GM12878 (cell line): ENCODE data around the gene MC3R. TPM values are rescaled to one million over a fixed set of nuclear protein-coding genes. Genes with fewer than 3 reads are reported as not detected.

Source experiments
- ATAC-seq: fragments of 200-7000 bp; cut with Tn5 transposase; 3 replicates; pipeline ENCODE4 v1.9.1; 2020; ENCODE audit warnings: mild to moderate bottlenecking, moderate library complexity
- BruUV-seq: library from RNA; stranded (reverse); fragments of 400-500 nt; replicated peaks from 2 replicates; lab custom pipeline; 2021; lab: Mats Ljungman, UMichigan
- CTCF ChIA-PET: fragments of 300-600 bp; sonication (Branson Sonifier 250); formaldehyde crosslinking; extraction: SDS; loops from one replicate; lab custom pipeline; 2021; ENCODE audit warnings: inconsistent platforms; lab: Yijun Ruan, JAX
- POLR2A ChIA-PET: fragments of 350-600 bp; formaldehyde crosslinking; extraction: SDS; loops from one replicate; lab custom pipeline; 2021; ENCODE audit warnings: inconsistent platforms; lab: Charles Lee
- RAD21 ChIA-PET: fragments of 300-600 bp; sonication (Branson Sonifier 250); formaldehyde crosslinking; loops from one replicate; lab custom pipeline; 2023; ENCODE audit warnings: antibody characterized with exemption; ENCODE audit not compliant: unreplicated experiment; lab: Charles Lee
- SMC1A ChIA-PET: fragments of 300-600 bp; sonication (Branson Sonifier 250); formaldehyde crosslinking; loops from one replicate; lab custom pipeline; 2023; ENCODE audit not compliant: unreplicated experiment, uncharacterized antibody; lab: Charles Lee
- DNase-seq: peaks from one replicate; pipeline ENCODE4 v3.0.0-alpha.2; 2011; ENCODE audit warnings: low read depth, low spot score
- FAIRE-seq: peaks from 3 replicates; lab custom pipeline; 2011; peaks lifted over from hg19 to GRCh38; lab: Jason Lieb, UNC
- H2AFZ ChIP-seq: 2 replicates; pipeline ENCODE4 v1.6.0; 2011; ENCODE audit warnings: low read depth, low read length, control low read depth; ENCODE audit not compliant: control insufficient read depth
- H3K27ac ChIP-seq: 2 replicates; pipeline ENCODE4 v1.5.1; 2011; ENCODE audit warnings: control low read depth; ENCODE audit not compliant: control insufficient read depth, insufficient read depth
- H3K27me3 ChIP-seq, 2 experiments: replicated peaks in 1 of 2; 2 replicates each; pipeline versions ENCODE4 v1.6.0 to v1.6.1; 2011; ENCODE audit warnings: low read length in 1 of 2; ENCODE audit not compliant: control insufficient read depth in 2 of 2, insufficient read depth in 2 of 2
- H3K36me3 ChIP-seq, 2 experiments: 2 replicates each; pipeline ENCODE4 v1.5.1; 2011; ENCODE audit warnings: low read length in 1 of 2; ENCODE audit not compliant: control insufficient read depth in 2 of 2, insufficient read depth in 2 of 2
- H3K4me1 ChIP-seq: 2 replicates; pipeline ENCODE4 v1.6.1; 2011; ENCODE audit warnings: mild to moderate bottlenecking, low read length, moderate library complexity, mixed read lengths; ENCODE audit not compliant: control insufficient read depth, insufficient read depth
- H3K4me2 ChIP-seq: 2 replicates; pipeline ENCODE4 v1.6.0; 2011; ENCODE audit warnings: control low read depth; ENCODE audit not compliant: control insufficient read depth, insufficient read depth
- H3K4me3 ChIP-seq: fragments of 200-600 bp; sonication (generic); 2 replicates; pipeline ENCODE4 v1.5.1; 2016
- H3K79me2 ChIP-seq: 2 replicates; pipeline ENCODE4 v1.6.0; 2011; ENCODE audit warnings: low read length; ENCODE audit not compliant: control insufficient read depth, insufficient read depth
- H3K9ac ChIP-seq: 2 replicates; pipeline ENCODE4 v1.8.0; 2011; ENCODE audit warnings: low read length, control low read depth, mixed read lengths; ENCODE audit not compliant: control insufficient read depth, insufficient read depth
- H3K9me3 ChIP-seq: replicated peaks from 3 replicates; pipeline ENCODE4 v1.5.1; 2011; ENCODE audit warnings: mild to moderate bottlenecking, low read length; ENCODE audit not compliant: control insufficient read depth, insufficient read depth
- H4K20me1 ChIP-seq: 2 replicates; pipeline ENCODE4 v1.6.0; 2011; ENCODE audit not compliant: control insufficient read depth, insufficient read depth
- BACH1 ChIP-seq: fragments of 450-650 bp; IDR thresholded peaks from 2 replicates; pipeline ENCODE4 v1.6.1; 2017; ENCODE audit warnings: mild to moderate bottlenecking, borderline replicate concordance
- EGR1 ChIP-seq, 2 experiments: IDR thresholded peaks; 1 replicate in 1 of 2; 2 replicates in 1 of 2; pipeline ENCODE4 v1.6.1; 2011 to 2012; ENCODE audit warnings: low read depth in 2 of 2, low read length in 2 of 2, borderline replicate concordance in 1 of 2, mild to moderate bottlenecking in 1 of 2, moderate library complexity in 1 of 2
- HDAC6 ChIP-seq: fragments of 200-600 bp; sonication (generic); IDR thresholded peaks from one replicate; pipeline ENCODE4 v1.8.0; 2017; ENCODE audit warnings: antibody characterized with exemption; ENCODE audit not compliant: unreplicated experiment
- LARP7 ChIP-seq: fragments of 450-650 bp; IDR thresholded peaks from 2 replicates; pipeline ENCODE4 v1.6.1; 2017; ENCODE audit warnings: mild to moderate bottlenecking
- MXI1 ChIP-seq: fragments of 150-350 bp; IDR thresholded peaks from 2 replicates; pipeline ENCODE4 v1.6.1; 2011; ENCODE audit warnings: low read depth, mild to moderate bottlenecking, inconsistent platforms, low read length, improper control_type of control experiment
- POU2F2 ChIP-seq: IDR thresholded peaks from 3 replicates; pipeline ENCODE4 v1.6.1; 2011; ENCODE audit warnings: low read depth, mild to moderate bottlenecking, low read length, borderline replicate concordance
- SMAD1 ChIP-seq: fragments of 450-650 bp; IDR thresholded peaks from 2 replicates; pipeline ENCODE4 v1.6.1; 2018; ENCODE audit warnings: mild to moderate bottlenecking, low read depth; ENCODE audit not compliant: partially characterized antibody
- SRF ChIP-seq, 2 experiments: IDR thresholded peaks; 2 replicates each; pipeline ENCODE4 v1.6.1; 2011; ENCODE audit warnings: low read depth in 2 of 2, low read length in 2 of 2, mild to moderate bottlenecking in 1 of 2, moderate library complexity in 1 of 2
- SUZ12 ChIP-seq: fragments of 200-600 bp; sonication (generic); IDR thresholded peaks from one replicate; pipeline ENCODE4 v1.6.1; 2018; ENCODE audit warnings: antibody characterized with exemption, mild to moderate bottlenecking; ENCODE audit not compliant: unreplicated experiment
- YY1 ChIP-seq: IDR thresholded peaks from 2 replicates; pipeline ENCODE4 v1.6.1; 2011; ENCODE audit warnings: low read depth, mild to moderate bottlenecking, low read length
- WGBS: methylation state at CpG from one replicate; pipeline ENCODE4 v1.1.6; 2016; ENCODE audit warnings: low lambda C conversion rate; ENCODE audit not compliant: insufficient replicate concordance, insufficient coverage; ENCODE audit errors: missing lambda C conversion rate; 5-methylcytosine and 5-hydroxymethylcytosine counted together
- in situ Hi-C: fragments of 300-500 bp; cut with MboI; formaldehyde crosslinking; loops from 9 replicates; pipeline ENCODE4 v1.14.3; 2018; ENCODE audit warnings: mixed read lengths
- intact Hi-C: fragments of 100-400 bp; cut with micrococcal nuclease; formaldehyde crosslinking; loops from one replicate; pipeline ENCODE4 v1.14.2; 2022; ENCODE audit not compliant: unreplicated experiment
- polyA plus RNA-seq, 11 experiments: library from polyadenylated mRNA; depleted of rRNA in 4 of 11; unstranded in 6 of 11; stranded (reverse) in 5 of 11; fragments of >200 nt; fragmentation: Nextera tagmentation in 4 of 11; fragmentation: Illumina TruSeq in 1 of 11; extraction: Ambion mirVana in 4 of 11; extraction: Trizol in 1 of 11; gene quantifications; 1 replicate in 1 of 11; 2 replicates in 10 of 11; pipeline versions ENCODE4 v1.2.1 to v1.2.3, GENCODE V29; 2011 to 2016; ENCODE audit warnings: inconsistent platforms in 2 of 11, missing spikeins in 2 of 11, low read depth in 1 of 11
- total RNA-seq, 4 experiments: library from RNA; depleted of rRNA in 3 of 4; stranded (reverse); fragments of >200 nt in 3 of 4; fragmentation: Illumina TruSeq in 1 of 4; extraction: Trizol in 1 of 4; gene quantifications; 2 replicates each; pipeline versions ENCODE4 v1.2.1 to v1.2.3, GENCODE V29; 2013 to 2021
- TF ChIP-seq, protein P1 (sequence below): fragments of 450-650 bp; IDR thresholded peaks from 2 replicates; pipeline ENCODE4 v1.6.1; 2014; ENCODE audit warnings: mild to moderate bottlenecking
- TF ChIP-seq, protein P2 (sequence below): fragments of 450-650 bp; formaldehyde crosslinking; IDR thresholded peaks from 2 replicates; pipeline ENCODE4 v1.4.0; 2020; ENCODE audit warnings: mild to moderate bottlenecking, moderate library complexity
- TF ChIP-seq, protein P3 (sequence below): fragments of 450-650 bp; IDR thresholded peaks from 2 replicates; pipeline ENCODE4 v1.6.1; 2018; ENCODE audit warnings: borderline replicate concordance, mild to moderate bottlenecking; ENCODE audit not compliant: partially characterized antibody
- TF ChIP-seq, protein P4 (sequence below): IDR thresholded peaks from 2 replicates; pipeline ENCODE4 v1.6.1; 2011; ENCODE audit warnings: borderline replicate concordance, low read depth, mild to moderate bottlenecking, moderate library complexity, low read length; ENCODE audit not compliant: insufficient read depth, poor library complexity, severe bottlenecking
- TF ChIP-seq, protein P5 (sequence below): IDR thresholded peaks from 2 replicates; pipeline ENCODE4 v1.6.1; 2012; ENCODE audit warnings: low read depth, low read length, improper control_type of control experiment

MC3R gene
- total and polyA plus RNA-seq, 10 of the 15 experiments (the other 5 are each of a cell fraction or from before 2014, with no cell fraction given): not detected

DNA sequence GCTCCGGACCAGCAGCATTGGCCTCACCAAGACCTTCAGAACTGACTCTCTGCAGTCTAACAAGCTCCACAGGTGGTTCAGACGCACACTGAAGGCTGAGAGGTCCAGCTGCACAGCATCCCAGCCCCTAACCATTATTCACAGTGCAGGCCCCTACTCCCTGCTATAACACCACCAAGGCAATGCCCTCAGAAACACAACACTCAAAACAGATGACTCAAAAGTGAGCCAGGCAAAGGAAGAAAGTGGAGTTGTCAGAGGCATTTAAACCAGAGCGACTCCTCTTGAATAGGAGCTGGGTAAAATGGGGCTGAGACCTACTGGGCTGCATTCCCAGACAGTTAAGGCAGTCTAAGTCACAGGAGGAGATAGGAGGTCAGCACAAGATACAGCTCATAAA lies 20.5 kb upstream of the MC3R start:
- SMC1A ChIA-PET: no interaction called here
- Histone ChIP-seq H3K9me3 (no peaks in the 10 kb centered on the region), H3K27me3 (no peaks in the 10 kb centered on the region), H4K20me1 (no peaks in the 10 kb centered on the region), H3K36me3 (no peaks in the 10 kb centered on the region), H3K27ac (no peak overlapping the region), H2AFZ (no peak overlapping the region), H3K4me3 (no peak overlapping the region), H3K9ac (no peak overlapping the region), H3K4me2 (no peak overlapping the region), H3K4me1 (no peaks in the 10 kb centered on the region), H3K79me2 (no peaks in the 10 kb centered on the region)
- no peak for DNase-seq
- no peak for FAIRE-seq
- CTCF ChIA-PET: no interaction called here
- no peak for ATAC-seq
- in situ Hi-C loops: no loop called here
- BruUV-seq: no TSS peak
- 0% methylated on average over 3 of the region's 3 CpGs for WGBS
- POLR2A ChIA-PET: no interaction called here
- intact Hi-C loops: no loop called here
- RAD21 ChIA-PET: no interaction called here
- no peak for TF ChIP-seq SMAD1
- TF ChIP-seq, protein P1, sequence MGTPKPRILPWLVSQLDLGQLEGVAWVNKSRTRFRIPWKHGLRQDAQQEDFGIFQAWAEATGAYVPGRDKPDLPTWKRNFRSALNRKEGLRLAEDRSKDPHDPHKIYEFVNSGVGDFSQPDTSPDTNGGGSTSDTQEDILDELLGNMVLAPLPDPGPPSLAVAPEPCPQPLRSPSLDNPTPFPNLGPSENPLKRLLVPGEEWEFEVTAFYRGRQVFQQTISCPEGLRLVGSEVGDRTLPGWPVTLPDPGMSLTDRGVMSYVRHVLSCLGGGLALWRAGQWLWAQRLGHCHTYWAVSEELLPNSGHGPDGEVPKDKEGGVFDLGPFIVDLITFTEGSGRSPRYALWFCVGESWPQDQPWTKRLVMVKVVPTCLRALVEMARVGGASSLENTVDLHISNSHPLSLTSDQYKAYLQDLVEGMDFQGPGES: no peak
- TF ChIP-seq BACH1: no peak
- TF ChIP-seq, protein P2, sequence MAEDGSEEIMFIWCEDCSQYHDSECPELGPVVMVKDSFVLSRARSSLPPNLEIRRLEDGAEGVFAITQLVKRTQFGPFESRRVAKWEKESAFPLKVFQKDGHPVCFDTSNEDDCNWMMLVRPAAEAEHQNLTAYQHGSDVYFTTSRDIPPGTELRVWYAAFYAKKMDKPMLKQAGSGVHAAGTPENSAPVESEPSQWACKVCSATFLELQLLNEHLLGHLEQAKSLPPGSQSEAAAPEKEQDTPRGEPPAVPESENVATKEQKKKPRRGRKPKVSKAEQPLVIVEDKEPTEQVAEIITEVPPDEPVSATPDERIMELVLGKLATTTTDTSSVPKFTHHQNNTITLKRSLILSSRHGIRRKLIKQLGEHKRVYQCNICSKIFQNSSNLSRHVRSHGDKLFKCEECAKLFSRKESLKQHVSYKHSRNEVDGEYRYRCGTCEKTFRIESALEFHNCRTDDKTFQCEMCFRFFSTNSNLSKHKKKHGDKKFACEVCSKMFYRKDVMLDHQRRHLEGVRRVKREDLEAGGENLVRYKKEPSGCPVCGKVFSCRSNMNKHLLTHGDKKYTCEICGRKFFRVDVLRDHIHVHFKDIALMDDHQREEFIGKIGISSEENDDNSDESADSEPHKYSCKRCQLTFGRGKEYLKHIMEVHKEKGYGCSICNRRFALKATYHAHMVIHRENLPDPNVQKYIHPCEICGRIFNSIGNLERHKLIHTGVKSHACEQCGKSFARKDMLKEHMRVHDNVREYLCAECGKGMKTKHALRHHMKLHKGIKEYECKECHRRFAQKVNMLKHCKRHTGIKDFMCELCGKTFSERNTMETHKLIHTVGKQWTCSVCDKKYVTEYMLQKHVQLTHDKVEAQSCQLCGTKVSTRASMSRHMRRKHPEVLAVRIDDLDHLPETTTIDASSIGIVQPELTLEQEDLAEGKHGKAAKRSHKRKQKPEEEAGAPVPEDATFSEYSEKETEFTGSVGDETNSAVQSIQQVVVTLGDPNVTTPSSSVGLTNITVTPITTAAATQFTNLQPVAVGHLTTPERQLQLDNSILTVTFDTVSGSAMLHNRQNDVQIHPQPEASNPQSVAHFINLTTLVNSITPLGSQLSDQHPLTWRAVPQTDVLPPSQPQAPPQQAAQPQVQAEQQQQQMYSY (CRISPR knock-in tag): no peak
- TF ChIP-seq, protein P3, sequence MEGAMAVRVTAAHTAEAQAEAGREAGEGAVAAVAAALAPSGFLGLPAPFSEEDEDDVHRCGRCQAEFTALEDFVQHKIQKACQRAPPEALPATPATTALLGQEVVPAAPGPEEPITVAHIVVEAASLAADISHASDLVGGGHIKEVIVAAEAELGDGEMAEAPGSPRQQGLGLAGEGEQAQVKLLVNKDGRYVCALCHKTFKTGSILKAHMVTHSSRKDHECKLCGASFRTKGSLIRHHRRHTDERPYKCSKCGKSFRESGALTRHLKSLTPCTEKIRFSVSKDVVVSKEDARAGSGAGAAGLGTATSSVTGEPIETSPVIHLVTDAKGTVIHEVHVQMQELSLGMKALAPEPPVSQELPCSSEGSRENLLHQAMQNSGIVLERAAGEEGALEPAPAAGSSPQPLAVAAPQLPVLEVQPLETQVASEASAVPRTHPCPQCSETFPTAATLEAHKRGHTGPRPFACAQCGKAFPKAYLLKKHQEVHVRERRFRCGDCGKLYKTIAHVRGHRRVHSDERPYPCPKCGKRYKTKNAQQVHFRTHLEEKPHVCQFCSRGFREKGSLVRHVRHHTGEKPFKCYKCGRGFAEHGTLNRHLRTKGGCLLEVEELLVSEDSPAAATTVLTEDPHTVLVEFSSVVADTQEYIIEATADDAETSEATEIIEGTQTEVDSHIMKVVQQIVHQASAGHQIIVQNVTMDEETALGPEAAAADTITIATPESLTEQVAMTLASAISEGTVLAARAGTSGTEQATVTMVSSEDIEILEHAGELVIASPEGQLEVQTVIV: no peak
- TF ChIP-seq POU2F2: no peak
- no peak for TF ChIP-seq LARP7
- TF ChIP-seq SRF (IDR thresholded peaks at IDR 0.05; ENCODE audit: low read depth in 2 of 2, low read length in 2 of 2): no peak
- TF ChIP-seq, protein P4, sequence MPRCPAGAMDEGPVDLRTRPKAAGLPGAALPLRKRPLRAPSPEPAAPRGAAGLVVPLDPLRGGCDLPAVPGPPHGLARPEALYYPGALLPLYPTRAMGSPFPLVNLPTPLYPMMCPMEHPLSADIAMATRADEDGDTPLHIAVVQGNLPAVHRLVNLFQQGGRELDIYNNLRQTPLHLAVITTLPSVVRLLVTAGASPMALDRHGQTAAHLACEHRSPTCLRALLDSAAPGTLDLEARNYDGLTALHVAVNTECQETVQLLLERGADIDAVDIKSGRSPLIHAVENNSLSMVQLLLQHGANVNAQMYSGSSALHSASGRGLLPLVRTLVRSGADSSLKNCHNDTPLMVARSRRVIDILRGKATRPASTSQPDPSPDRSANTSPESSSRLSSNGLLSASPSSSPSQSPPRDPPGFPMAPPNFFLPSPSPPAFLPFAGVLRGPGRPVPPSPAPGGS: no peak
- no peak for TF ChIP-seq EGR1 (IDR thresholded peaks at IDR 0.05; ENCODE audit: borderline replicate concordance in 1 of 2, low read depth in 2 of 2, low read length in 2 of 2)
- TF ChIP-seq, protein P5, sequence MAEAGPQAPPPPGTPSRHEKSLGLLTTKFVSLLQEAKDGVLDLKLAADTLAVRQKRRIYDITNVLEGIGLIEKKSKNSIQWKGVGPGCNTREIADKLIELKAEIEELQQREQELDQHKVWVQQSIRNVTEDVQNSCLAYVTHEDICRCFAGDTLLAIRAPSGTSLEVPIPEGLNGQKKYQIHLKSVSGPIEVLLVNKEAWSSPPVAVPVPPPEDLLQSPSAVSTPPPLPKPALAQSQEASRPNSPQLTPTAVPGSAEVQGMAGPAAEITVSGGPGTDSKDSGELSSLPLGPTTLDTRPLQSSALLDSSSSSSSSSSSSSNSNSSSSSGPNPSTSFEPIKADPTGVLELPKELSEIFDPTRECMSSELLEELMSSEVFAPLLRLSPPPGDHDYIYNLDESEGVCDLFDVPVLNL: no peak
- no peak for TF ChIP-seq MXI1
- TF ChIP-seq YY1: no peak
- no peak for TF ChIP-seq SUZ12
- no peak for TF ChIP-seq HDAC6
